Measurements from ENCODE around the gene CHRDL2. TPM values are rescaled to one million over a fixed set of nuclear protein-coding genes. Genes with fewer than 3 reads are reported as not detected.
"Not testable (repeated sequence)": the region's sequence is repeated elsewhere in the genome, so short reads cannot be mapped to it uniquely, and the experiment has no call there.

Gene CHRDL2
- total RNA-seq, 1 donor from 2014 or later = not detected

- H3K4me3 ChIP-seq = no peak overlapping the region
- H3K27me3 ChIP-seq = no peaks in the 10 kb centered on the region
- H3K9me3 ChIP-seq = no peaks in the 10 kb centered on the region
- H3K27ac ChIP-seq = no peak overlapping the region
- TF ChIP-seq CTCF (IDR thresholded peaks at IDR 0.05) = no peak
- no peaks in the 10 kb centered on the region for H3K4me1 ChIP-seq
- no peaks in the 10 kb centered on the region for H3K36me3 ChIP-seq
- intact Hi-C loops (cut with DNase I) = no loop called here
- DNase-seq (ENCODE audit: low spot score in 2 of 2) = no peak
Measured at GRCh38 chr11:74769055-74769707, 38.0 kb upstream of the CHRDL2 start.

DNA sequence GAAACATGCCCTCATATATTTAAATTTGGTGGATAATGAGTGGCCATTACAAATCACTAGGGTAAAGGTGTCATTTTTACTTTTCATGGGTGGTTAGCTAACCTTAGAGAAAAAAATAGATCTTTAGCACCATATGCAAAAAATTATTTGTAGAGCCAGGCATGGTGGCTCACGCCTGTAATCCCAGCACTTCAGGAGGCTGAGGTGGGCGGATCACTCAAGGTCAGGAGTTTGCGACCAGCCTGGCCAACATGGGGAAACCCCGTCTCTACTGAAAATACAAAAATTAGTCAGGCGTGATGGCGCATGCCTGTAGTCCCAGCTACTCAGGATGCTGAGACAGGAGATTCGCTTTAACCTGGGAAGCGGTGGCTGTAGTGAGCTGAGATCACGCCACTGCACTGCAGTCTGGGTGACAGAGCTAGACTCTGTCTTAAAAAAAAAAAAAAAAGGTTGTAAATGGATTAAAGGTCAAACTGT is 37.0 kb upstream of the CHRDL2 start:
- H3K36me3 ChIP-seq; DNase-seq (ENCODE audit: low spot score in 2 of 2); H3K27me3 ChIP-seq; H3K4me3 ChIP-seq; H3K4me1 ChIP-seq; intact Hi-C loops (cut with DNase I); H3K9me3 ChIP-seq; H3K27ac ChIP-seq: not testable (repeated sequence)

DNA sequence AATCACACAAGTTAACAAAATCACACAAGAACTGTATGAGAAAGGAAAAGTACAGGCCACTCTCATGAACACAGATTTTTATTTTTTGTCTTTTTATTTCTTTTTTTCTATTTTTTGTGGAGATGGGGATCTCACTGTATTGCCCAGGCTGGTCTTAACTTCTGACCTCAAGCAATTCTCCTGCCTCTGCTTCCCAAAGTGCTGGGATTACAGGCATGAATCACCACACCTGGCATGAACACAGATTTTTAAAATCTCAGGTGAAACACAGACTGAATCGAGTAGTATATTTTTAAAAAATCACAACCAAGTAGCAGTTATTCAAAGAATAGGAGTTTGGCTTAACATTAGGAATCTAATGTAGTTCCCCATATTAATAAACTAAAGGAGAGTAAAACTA is 35.7 kb upstream of the CHRDL2 start:
- H3K4me3 ChIP-seq = no peak overlapping the region
- H3K27me3 ChIP-seq = no peaks in the 10 kb centered on the region
- H3K27ac ChIP-seq = no peak overlapping the region
- H3K9me3 ChIP-seq = no peaks in the 10 kb centered on the region
- no peak for DNase-seq (ENCODE audit: low spot score in 2 of 2)
- H3K36me3 ChIP-seq = peaks cover 0 to 5% of the 10 kb centered on the region in 2 donors
- H3K4me1 ChIP-seq = no peaks in the 10 kb centered on the region
- intact Hi-C loops (cut with DNase I) = no loop called here
- no peak for TF ChIP-seq CTCF (IDR thresholded peaks at IDR 0.05)

GRCh38 chr11:74756571-74756970 is 25.3 kb upstream of the CHRDL2 start:
- no peak for DNase-seq (ENCODE audit: low spot score in 2 of 2)
- Histone ChIP-seq H3K9me3 (no peaks in the 10 kb centered on the region), H3K27me3 (no peaks in the 10 kb centered on the region), H3K27ac (no peak overlapping the region), H3K4me3 (no peak overlapping the region), H3K4me1 (peaks cover 6 to 19% of the 10 kb centered on the region in 2 donors), H3K36me3 (no peaks in the 10 kb centered on the region)
- intact Hi-C loops (cut with DNase I) = no loop called here
- TF ChIP-seq CTCF (IDR thresholded peaks at IDR 0.05) = no peak

DNA sequence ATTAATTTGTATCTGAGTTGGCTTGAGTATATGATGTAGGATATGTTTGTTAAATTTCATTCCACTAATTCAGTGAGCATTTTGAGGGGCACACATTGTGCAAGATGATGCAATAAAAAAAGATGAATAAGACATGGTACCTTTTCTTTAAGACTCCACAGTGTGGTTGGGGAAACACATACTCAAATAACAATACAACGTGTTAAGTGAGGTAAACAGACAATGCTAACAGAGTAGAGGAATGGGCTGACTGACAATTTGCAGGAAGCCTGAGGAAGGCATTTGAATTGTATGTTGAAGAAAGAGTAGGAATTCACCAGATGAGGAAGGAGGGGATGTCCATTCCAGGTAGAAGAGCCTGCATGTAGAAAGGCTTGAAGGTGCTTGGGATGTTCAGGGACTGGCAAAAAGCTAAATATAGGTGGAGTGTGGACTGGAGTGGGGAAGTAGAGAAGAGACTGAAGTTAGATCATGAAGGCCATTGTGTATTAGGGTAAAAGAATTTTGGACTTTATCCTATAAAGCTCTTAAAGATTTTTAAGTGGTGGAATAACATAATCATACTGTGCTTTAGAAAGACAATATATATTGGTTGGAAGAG is 24.3 kb upstream of the CHRDL2 start:
- no peak for TF ChIP-seq CTCF (IDR thresholded peaks at IDR 0.05)
- H3K27me3 ChIP-seq = no peaks in the 10 kb centered on the region
- H3K36me3 ChIP-seq = no peaks in the 10 kb centered on the region
- H3K4me3 ChIP-seq = no peak overlapping the region
- H3K9me3 ChIP-seq = no peaks in the 10 kb centered on the region
- DNase-seq (ENCODE audit: low spot score in 2 of 2) = no peak
- H3K27ac ChIP-seq = no peak overlapping the region
- intact Hi-C loops (cut with DNase I) = no loop called here
- peaks cover 6 to 19% of the 10 kb centered on the region in 2 donors for H3K4me1 ChIP-seq

DNA sequence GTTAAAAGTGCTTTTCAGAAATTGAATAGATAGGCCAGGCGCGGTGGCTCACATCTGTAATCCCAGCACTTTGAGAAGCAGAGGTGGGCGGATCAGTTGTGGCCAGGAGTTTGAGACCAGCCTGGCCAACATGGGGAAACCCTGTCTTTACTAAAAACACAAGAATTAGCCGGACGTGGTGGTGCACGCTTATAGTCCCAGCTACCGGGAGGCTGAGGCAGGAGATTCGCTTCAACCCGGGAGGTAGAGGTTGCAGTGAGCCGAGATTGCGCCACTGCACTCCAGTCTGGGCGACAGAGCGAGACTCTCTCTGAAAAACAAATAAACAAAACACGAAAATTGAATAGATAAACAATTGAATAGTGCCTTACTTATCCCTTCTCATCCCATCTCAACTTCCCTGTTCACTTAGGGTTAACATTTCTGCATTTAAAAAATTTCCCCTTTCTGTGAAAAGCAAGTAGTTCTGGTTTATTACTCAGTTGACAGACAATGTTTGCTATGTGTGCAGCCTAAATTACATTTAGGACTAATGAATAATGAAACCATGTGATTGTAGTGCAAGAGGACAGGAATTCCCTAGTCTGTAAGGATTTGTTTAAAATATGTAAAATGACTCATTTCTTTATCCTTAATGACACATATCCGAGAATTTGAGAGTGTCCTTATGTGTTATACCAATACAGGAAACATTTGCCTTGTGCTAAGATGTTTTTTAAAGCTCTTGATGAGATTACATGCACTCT is 23.5 kb upstream of the CHRDL2 start:
- intact Hi-C loops (cut with DNase I) = no loop called here
- Histone ChIP-seq H3K27me3 (no peaks in the 10 kb centered on the region), H3K4me3 (no peak overlapping the region), H3K4me1 (peaks cover 6 to 24% of the 10 kb centered on the region in 2 donors), H3K9me3 (no peaks in the 10 kb centered on the region), H3K36me3 (no peaks in the 10 kb centered on the region), H3K27ac (no peak overlapping the region)
- TF ChIP-seq CTCF (IDR thresholded peaks at IDR 0.05) = no peak
- no peak for DNase-seq (ENCODE audit: low spot score in 2 of 2)
